GM19324 (cell line): Measurements from ENCODE around the gene IL22.

ENCODE experiments used
- ATAC-seq: cut with Tn5 transposase; IDR thresholded peaks from one replicate; pipeline ENCODE4 v1.9.1; 2021; ENCODE audit warnings: mild to moderate bottlenecking, moderate library complexity; ENCODE audit not compliant: unreplicated experiment, low FRiP score

The IL22 gene

GRCh38 chr12:68253504-68253903, at the start of gene IL22:
Gene IL22 (minus strand): TSS chr12:68253604. CDS start chr12:68253448, 156 bp downstream.
- no peak for ATAC-seq

GRCh38 chr12:68297929-68298328, 44.5 kb upstream of the IL22 start:
- no peak for ATAC-seq

- no peak for ATAC-seq
Measured at GRCh38 chr12:68294251-68294650, 40.8 kb upstream of the IL22 start.

- no peak for ATAC-seq
Measured at GRCh38 chr12:68293347-68293746, 39.9 kb upstream of the IL22 start.

GRCh38 chr12:68292151-68292943, 38.9 kb upstream of the IL22 start:
- ATAC-seq = no peak

GRCh38 chr12:68291396-68292036, 38.1 kb upstream of the IL22 start:
- no peak for ATAC-seq

- peak; percentile 98 for ATAC-seq
Measured at GRCh38 chr12:68290126-68290525, 36.7 kb upstream of the IL22 start.

- no peak for ATAC-seq
Measured at GRCh38 chr12:68287106-68287505, 33.7 kb upstream of the IL22 start.

- no peak for ATAC-seq
Measured at GRCh38 chr12:68286396-68286795, 33.0 kb upstream of the IL22 start.

- ATAC-seq = no peak
Measured at GRCh38 chr12:68285541-68285940, 32.1 kb upstream of the IL22 start.

GRCh38 chr12:68281322-68282077, 28.1 kb upstream of the IL22 start:
- ATAC-seq = no peak

GRCh38 chr12:68280240-68280639, 26.8 kb upstream of the IL22 start:
- no peak for ATAC-seq

- ATAC-seq = no peak
Measured at GRCh38 chr12:68279227-68280054, 26.0 kb upstream of the IL22 start.

- ATAC-seq = no peak
Measured at GRCh38 chr12:68276402-68276930, 23.1 kb upstream of the IL22 start.

- ATAC-seq = no peak
Measured at GRCh38 chr12:68272732-68273131, 19.3 kb upstream of the IL22 start.

- ATAC-seq = no peak
Measured at GRCh38 chr12:68271346-68271745, 17.9 kb upstream of the IL22 start.

- ATAC-seq = no peak
Measured at GRCh38 chr12:68270358-68270757, 17.0 kb upstream of the IL22 start.

GRCh38 chr12:68269779-68270178, 16.4 kb upstream of the IL22 start:
- no peak for ATAC-seq

GRCh38 chr12:68268967-68269366, 15.6 kb upstream of the IL22 start:
- ATAC-seq = no peak

GRCh38 chr12:68267892-68268396, 14.5 kb upstream of the IL22 start:
- no peak for ATAC-seq
